Bone marrow (tissue), 2 donors: ENCODE data around the gene CCDC154.
"Not testable (repeated sequence)": the region's sequence is repeated elsewhere in the genome, so short reads cannot be mapped to it uniquely, and the experiment has no call there.

ENCODE experiments used
- DNase-seq, 2 donors: peaks; one replicate each; lab custom pipeline; 2025; lab: John Stamatoyannopoulos, UW

Gene CCDC154

GRCh38 chr16:1453316-1453715, 9.0 kb upstream of the CCDC154 start:
- DNase-seq: no peak

DNA sequence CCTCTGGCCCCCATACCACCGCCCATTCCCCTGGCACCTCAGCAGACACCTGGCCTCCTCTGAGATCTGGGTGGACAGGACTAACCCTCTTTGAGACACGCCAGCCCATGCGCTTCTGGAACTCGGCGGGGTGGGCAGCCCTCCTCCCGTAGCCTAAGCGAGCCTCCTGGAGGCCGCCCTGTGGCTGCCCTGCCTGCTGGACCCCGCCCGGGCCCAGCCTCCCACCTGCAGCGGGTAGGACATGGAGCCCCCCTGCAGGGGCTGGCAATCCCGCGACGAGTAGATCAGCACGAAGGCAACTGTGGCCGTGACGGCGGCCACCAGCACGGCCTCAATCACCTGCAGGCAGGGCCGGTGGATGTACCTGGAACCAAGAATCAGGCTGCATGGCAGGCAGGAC, 8.2 kb upstream of the CCDC154 start:
- DNase-seq: no peak

DNA sequence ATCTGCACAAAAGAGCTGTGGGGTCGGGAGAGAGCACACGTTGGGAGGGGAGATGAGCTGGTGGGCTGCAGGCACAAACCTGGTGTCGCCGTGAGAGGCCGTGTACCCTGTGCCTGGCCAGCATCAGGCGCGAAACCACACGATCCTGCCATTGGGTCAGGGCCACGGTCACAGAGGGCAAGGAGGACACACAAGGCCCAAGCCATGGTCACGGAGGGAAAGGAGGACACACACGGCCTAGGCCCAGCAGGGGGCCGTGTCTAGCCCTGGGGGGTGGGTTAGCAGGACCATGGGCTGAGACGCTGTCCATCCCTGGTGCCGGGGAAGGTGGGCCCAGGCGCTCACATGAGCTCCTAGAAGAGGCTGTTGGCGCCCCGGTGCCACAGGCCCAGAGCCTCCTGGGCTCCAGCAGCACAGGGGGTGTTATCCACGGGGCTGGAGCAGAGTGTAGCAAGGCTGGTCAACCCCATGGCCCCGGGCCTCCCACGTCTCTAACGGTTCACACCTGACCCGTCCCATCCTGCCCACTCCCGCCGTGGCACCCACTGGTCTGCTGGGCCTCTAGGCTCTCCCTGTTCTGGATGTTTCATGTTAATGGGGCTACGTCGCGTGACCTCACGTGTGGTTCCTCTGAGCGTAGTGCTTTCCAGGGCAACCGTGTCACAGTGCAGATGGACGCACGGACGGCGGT, 7.5 kb upstream of the CCDC154 start:
- DNase-seq: no peak

GRCh38 chr16:1450841-1451240, 6.5 kb upstream of the CCDC154 start:
- DNase-seq: no peak

- no peak for DNase-seq
Measured at GRCh38 chr16:1450218-1450617, 5.9 kb upstream of the CCDC154 start.

GRCh38 chr16:1449201-1449788, 4.9 kb upstream of the CCDC154 start:
- no peak for DNase-seq

DNA sequence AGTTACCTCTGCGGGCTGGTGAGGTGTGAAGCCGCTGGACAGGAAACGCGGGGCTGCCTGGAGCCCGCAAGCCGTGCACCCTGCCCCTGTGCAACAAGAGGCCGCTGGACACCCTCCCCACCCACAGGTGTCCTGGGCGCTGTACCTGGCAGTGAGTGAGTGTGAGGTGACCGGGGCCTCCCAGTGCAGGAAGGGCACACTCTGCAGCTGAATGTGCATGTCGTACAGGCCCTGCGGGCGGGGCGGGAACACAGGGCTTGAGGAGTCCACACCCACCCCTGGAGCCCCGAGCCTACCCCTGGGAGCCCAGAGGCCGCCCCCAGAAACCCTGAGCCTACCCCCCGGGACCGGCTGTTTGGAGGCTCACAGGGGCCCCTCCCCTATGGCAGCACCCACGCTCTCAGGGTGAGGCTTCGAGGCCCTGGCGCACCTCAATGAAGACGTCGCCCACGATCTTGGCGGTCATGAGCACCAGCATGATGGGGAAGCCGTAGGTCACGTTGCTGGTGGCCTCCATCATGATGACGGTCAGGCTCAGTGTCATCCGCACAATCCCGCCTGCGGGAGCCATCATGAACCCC, 4.3 kb upstream of the CCDC154 start:
- no peak for DNase-seq

GRCh38 chr16:1447965-1448364, 3.6 kb upstream of the CCDC154 start:
- DNase-seq: no peak

DNA sequence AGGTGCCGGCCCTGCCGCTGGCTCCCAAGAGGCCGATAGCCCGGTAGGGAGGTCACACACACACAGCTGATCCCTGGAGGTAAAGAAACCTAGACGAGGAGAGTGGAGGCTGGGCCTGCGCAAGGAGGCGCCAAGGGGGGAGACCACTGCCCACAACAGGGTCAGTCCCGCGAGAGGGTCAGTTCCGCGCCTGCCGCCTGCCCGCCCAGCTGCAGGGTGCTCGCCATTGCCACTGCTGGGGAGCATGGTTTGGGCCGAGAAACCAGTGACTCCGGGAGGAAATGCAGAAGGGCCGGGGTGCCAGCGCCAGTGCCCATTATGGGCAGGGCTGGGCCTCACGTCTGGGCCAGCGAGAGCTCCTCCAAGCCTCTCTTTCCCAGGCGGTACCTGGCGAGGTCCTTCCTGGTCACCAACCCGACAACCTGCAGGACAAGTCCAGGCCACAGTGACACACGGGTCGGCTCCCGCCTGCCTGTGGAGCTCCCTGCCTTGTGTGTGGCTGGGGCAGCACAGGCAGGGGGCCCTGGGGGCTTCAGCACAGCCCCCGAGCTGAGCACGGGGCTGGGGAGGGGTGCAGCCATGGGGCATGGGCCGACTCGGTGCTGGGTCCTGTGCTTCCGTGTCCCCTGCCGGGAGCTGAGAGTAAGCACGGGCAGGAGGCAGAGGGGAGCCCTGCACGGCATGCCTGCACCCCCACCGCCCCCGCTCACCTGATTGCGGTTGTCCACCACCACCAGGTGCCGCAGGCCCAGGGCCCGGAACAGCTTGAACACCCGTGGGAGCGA, 2.1 kb upstream of the CCDC154 start:
- DNase-seq: no peak

DNA sequence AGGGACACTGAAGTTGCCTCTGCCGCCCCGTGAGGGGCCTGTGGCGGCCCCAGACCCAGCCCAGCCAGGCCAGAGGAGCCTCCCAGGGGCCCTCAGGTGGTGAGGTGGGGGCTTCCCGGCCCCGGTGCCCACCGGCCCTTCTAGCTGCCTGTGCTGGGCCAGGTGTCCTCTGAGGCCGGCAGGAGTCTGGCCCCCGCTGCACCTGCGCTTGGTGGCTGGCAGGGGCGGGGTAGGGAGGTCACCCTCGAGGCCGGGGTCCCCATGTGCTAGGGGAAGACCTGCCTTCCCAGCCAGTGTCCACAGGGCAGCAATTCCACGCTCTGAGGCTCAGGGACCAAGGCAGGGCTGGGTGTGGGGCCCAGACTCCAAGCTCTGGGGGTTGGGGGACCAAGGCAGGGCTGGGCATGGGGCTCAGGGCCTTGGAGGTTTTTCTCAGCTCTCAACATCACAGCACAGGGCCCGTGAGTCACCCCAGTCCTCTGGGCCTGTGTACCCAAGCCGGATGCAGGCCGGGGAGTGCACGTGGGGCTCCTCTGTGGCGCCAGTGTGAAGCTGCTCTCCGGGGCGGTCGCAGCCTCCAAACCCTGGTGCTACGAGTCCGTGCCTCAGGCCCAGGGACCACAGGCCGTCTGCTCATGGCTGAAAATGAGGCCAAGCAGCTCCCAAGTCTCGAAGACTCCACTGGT, 1.3 kb upstream of the CCDC154 start:
- no peak for DNase-seq

DNA sequence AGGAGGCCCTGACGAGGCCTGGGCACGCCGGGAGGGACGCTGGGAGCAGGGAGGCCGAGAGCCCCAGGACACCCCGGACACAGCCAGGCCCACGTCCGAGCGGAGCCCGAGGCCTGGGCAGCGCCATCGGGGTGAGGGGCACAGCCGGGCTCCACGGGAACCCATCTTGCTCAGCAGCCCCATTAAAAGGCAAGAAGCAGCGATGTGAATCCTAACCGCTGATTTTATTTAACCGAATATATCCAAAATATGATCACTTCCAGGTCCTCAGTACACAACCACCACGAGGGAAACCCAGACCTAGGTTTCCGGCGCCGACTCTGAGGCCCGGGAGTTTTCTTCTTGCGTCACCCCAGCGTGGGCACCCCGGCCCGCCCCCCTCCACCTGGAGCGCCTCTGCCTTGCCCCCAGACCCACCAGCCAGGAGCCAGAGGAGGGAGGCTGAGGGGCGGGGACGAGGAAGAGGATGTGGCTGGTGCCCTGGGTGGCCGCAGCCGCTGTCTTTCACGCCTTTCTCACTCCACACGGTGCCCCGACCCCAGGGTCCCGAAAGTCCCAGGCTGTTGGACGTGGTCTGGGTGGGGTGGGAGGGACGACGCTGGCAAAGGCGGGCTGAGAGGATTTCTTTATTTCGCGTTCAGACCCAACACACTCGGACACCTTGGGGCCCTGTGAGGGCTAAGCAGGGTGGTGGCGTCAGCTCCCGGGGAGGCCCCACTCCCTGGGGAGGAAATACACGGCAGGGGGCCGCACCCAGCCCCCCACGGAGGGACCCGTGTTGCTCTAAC, 568 bp upstream of the CCDC154 start:
- DNase-seq: no peak

DNA sequence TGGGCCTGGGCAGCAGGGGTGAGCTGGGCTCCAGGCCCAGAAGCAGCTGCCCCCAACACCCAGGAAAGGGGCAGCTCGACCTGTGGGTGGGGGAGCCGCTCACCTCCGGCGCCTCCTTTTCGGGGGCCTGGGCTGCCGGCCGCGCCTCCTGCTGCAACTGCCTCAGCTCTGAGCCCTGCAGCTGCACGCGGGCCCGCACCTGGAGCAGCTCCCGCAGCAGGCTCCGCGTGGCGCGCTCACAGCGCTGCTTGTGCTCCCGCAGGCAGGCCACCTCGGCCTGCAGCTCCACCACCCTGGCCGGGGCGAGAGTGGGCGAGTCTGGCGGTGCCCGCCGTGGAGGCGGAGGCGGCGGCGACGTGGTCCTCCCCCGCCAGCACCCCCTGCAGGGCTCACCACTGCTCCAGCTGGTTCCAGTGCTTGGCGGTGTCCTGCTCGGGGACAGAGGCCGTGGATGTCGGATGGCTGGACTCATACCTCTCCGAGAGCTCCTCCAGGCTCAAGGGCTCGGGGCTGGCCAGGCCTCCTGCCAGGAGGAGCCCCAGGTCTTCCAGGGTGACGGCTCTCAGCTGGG, 868 bp downstream of the CCDC154 start:
- no peak for DNase-seq

GRCh38 chr16:1442697-1443096, 1.7 kb downstream of the CCDC154 start:
- no peak for DNase-seq

GRCh38 chr16:1441391-1441829, 2.9 kb downstream of the CCDC154 start:
- DNase-seq: no peak

- not testable (repeated sequence) for DNase-seq
Measured at GRCh38 chr16:1439699-1440074, 4.7 kb downstream of the CCDC154 start.

DNA sequence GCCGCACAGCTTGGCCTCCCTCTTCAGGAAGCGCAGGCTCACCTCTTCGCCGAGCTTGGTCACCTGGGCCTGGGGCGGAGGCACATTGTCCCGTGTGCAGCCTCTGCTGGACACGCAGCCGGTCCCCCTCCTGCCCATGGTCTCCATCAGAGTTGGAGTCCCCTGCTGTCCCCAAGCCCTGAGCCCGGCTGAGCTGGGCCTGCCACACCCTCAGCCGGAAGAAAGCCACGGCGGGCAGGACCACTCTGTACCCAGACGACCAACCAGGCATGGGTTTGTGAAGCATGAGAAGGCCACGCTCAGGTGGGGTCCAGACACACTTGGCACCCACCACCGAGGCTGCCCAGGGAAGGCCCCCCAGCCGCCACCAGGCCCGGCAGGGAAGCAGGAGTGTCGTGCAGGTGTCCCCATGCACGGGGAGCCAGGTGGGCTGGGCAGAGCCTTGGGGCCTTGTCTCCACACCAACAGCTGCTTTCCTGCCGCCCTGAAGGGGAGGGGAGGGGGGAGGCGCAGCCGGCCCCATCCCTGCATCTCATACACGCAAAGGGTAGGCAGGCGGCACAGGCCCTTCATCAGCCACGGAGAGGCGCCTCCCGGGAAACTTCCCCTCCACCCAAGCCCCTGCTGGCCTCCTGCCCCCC, 5.2 kb downstream of the CCDC154 start:
- DNase-seq: no peak

DNA sequence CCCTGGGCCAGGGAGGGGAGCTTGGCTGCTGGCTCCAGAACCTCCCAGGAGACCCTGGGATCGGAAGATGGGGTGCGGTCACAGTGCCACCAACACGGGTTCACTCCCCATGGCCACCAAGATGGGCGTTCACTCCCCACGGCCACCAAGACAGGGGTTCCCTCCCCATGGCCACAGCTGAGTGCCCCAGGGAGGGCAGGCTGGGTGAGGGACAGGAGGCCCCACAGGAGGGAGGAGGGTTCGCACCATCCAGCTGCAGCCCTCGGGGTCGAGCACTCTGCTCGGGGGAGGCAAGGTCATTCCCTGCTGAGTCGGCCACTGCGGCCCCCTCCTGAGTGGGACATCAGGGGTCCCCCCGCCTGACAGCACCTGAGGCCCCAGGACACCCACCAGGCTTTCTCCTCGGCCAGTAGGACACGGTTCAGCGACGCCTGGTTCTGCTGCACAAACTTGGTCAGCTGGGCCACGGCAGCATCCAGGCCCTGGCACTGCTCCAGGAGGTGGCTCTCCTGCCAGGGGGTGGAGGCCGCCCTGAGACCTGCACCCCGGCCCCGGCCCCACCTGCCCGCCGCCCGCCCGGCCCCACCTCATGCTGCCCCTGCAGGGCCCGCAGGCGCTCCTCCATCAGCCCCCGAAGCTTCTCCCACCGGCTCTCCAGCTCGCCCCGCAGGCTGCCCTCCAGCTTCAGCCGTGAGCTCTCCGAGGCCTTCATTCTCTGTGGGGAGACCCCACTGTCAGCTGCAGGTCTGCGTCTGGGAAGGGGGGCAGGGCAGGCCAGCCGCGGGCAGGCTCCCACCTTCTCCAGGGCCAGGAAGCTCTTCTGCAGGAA, 5.9 kb downstream of the CCDC154 start:
- DNase-seq: no peak

GRCh38 chr16:1437606-1438005, 6.8 kb downstream of the CCDC154 start:
- DNase-seq: no peak

GRCh38 chr16:1436731-1437355, 7.5 kb downstream of the CCDC154 start:
- DNase-seq: no peak
